ENCODE results near the gene SKA2.
"Not testable (repeated sequence)": the region's sequence is repeated elsewhere in the genome, so short reads cannot be mapped to it uniquely, and the experiment has no call there.

The SKA2 gene

DNA sequence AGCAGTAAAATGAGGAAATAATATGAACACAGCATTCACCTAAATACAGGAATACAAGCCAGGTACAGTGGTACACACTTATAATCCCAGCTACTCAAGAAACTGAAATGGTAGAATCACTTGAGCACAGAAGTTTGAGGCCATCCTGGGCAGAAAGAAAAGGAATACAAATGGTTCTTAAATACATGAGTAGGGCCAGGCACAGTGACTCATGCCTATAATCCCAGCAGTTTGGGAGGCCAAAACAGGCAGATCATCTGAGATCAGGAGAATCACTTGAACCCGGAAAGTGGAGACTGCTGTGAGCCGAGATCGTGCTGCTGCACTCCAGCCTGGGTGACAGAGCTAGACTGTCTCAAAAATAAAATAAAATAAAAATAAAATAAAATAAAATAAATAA lies 31.9 kb upstream of the SKA2 start:
- no peaks in the 10 kb centered on the region for H3K4me1 ChIP-seq (ENCODE audit: insufficient read depth, poor library complexity, severe bottlenecking)
- ATAC-seq (ENCODE audit: low read depth) (no peak), DNase-seq (ENCODE audit: low spot score) (no peak)
- H3K9me3 ChIP-seq (ENCODE audit: severe bottlenecking), result no peaks in the 10 kb centered on the region
- H3K27me3 ChIP-seq (ENCODE audit: insufficient read depth, poor library complexity, severe bottlenecking), result no peaks in the 10 kb centered on the region
- no peak overlapping the region for H3K27ac ChIP-seq (ENCODE audit: poor library complexity, severe bottlenecking)
- TF ChIP-seq, protein P1, sequence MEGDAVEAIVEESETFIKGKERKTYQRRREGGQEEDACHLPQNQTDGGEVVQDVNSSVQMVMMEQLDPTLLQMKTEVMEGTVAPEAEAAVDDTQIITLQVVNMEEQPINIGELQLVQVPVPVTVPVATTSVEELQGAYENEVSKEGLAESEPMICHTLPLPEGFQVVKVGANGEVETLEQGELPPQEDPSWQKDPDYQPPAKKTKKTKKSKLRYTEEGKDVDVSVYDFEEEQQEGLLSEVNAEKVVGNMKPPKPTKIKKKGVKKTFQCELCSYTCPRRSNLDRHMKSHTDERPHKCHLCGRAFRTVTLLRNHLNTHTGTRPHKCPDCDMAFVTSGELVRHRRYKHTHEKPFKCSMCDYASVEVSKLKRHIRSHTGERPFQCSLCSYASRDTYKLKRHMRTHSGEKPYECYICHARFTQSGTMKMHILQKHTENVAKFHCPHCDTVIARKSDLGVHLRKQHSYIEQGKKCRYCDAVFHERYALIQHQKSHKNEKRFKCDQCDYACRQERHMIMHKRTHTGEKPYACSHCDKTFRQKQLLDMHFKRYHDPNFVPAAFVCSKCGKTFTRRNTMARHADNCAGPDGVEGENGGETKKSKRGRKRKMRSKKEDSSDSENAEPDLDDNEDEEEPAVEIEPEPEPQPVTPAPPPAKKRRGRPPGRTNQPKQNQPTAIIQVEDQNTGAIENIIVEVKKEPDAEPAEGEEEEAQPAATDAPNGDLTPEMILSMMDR (IDR thresholded peaks at IDR 0.05; ENCODE audit: poor library complexity, severe bottlenecking), result no peak
- H3K4me3 ChIP-seq (ENCODE audit: severe bottlenecking), result no peak overlapping the region
- peaks cover 68% of the 10 kb centered on the region for H3K36me3 ChIP-seq (ENCODE audit: low read depth)

DNA sequence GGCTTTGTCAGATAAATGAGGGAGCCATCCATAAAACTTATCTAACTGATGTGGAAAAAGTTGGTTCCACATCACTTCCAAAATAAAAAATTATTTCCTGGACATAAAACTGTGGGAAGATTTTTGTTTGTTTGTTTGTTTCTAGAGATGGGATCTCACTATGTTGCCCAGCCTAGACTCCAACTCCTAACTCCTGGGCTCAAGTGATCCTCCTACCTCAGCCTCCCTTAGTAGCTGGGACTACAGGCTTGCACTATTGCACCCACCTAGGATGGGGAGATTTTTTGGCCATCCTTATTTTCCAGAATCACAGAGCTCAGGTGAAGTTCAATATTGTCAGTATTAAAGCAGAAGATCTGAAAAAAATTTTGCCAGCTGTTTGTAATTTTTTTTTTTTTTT lies 31.0 kb upstream of the SKA2 start:
- TF ChIP-seq, protein P1 (IDR thresholded peaks at IDR 0.05; ENCODE audit: poor library complexity, severe bottlenecking), result no peak
- ATAC-seq (ENCODE audit: low read depth), result no peak
- Histone ChIP-seq H3K4me3 (ENCODE audit: severe bottlenecking) (no peak overlapping the region), H3K4me1 (ENCODE audit: insufficient read depth, poor library complexity, severe bottlenecking) (no peaks in the 10 kb centered on the region), H3K27me3 (ENCODE audit: insufficient read depth, poor library complexity, severe bottlenecking) (no peaks in the 10 kb centered on the region), H3K36me3 (ENCODE audit: low read depth) (peaks cover 67% of the 10 kb centered on the region), H3K9me3 (ENCODE audit: severe bottlenecking) (no peaks in the 10 kb centered on the region), H3K27ac (ENCODE audit: poor library complexity, severe bottlenecking) (no peak overlapping the region)
- DNase-seq (ENCODE audit: low spot score), result no peak

DNA sequence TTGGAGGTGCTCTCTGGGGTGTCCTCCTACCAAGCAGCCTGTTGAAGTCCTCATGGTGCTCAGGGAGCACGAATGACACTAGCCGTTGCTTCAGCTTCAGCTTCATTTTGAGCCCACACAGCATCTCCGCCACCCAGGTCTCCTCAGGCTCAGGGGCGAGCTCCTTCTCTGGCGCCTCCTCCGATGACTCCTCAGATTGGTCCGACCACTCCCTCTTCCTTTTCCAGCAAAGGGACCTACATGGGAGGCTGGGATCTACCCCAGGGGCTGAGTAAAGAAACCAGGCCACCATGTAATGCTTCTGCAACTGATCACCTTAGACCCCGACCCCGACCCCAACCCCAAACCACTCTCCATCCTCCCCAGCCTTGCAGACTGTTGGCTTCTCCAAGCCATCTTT lies 26.5 kb upstream of the SKA2 start:
- ATAC-seq (ENCODE audit: low read depth), result no peak
- Histone ChIP-seq H3K27me3 (ENCODE audit: insufficient read depth, poor library complexity, severe bottlenecking) (no peaks in the 10 kb centered on the region), H3K9me3 (ENCODE audit: severe bottlenecking) (no peaks in the 10 kb centered on the region), H3K4me3 (ENCODE audit: severe bottlenecking) (no peak overlapping the region), H3K36me3 (ENCODE audit: low read depth) (peaks cover 30% of the 10 kb centered on the region), H3K27ac (ENCODE audit: poor library complexity, severe bottlenecking) (no peak overlapping the region), H3K4me1 (ENCODE audit: insufficient read depth, poor library complexity, severe bottlenecking) (no peaks in the 10 kb centered on the region)
- no peak for DNase-seq (ENCODE audit: low spot score)
- TF ChIP-seq, protein P1 (IDR thresholded peaks at IDR 0.05; ENCODE audit: poor library complexity, severe bottlenecking), result no peak

DNA sequence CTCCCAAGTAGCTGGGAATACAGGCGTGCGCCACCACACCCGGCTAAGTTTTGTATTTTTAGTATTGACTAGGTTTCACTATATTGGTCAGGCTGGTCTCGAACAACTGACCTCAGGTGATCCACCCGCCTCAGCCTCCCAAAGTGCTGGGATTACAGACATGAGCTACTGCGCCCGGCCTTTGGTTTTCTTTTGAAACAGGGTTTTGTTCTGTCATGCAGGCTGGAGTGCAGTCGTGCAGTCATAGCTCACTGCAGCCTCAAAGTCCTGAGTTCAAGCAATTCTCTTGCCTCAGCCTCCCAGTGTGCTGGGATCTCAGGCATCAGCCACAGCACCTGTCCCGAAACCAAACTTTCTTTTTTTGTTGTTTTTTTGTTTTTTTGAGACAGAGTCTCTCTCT lies 25.6 kb upstream of the SKA2 start:
- no peaks in the 10 kb centered on the region for H3K27me3 ChIP-seq (ENCODE audit: insufficient read depth, poor library complexity, severe bottlenecking)
- H3K4me1 ChIP-seq (ENCODE audit: insufficient read depth, poor library complexity, severe bottlenecking), result no peaks in the 10 kb centered on the region
- H3K9me3 ChIP-seq (ENCODE audit: severe bottlenecking), result no peaks in the 10 kb centered on the region
- TF ChIP-seq, protein P1 (IDR thresholded peaks at IDR 0.05; ENCODE audit: poor library complexity, severe bottlenecking), result no peak
- DNase-seq (ENCODE audit: low spot score) (no peak), ATAC-seq (ENCODE audit: low read depth) (no peak)
- peaks cover 22% of the 10 kb centered on the region for H3K36me3 ChIP-seq (ENCODE audit: low read depth)
- no peak overlapping the region for H3K27ac ChIP-seq (ENCODE audit: poor library complexity, severe bottlenecking)
- no peak overlapping the region for H3K4me3 ChIP-seq (ENCODE audit: severe bottlenecking)

DNA sequence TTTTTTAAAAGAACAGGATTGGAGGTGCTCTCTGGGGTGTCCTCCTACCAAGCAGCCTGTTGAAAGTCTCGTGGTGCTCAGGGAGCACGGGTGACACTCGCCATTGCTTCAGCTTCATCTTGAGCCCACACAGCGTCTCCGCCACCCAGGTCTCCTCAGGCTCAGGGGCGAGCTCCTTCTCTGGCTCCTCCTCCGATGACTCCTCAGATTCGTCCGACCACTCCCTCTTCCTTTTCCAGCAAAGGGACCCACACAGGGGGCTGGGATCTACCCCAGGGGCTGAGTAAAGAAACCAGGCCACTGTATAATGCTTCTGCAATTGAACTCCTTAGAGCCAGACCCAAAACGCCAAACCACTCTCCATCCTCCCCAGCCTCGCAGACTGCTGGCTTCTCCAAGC lies 24.6 kb upstream of the SKA2 start:
- not testable (repeated sequence) for ATAC-seq (ENCODE audit: low read depth)

More for the DNA sequence above, 24.6 kb upstream of the SKA2 start:
- H3K4me1 ChIP-seq (ENCODE audit: insufficient read depth, poor library complexity, severe bottlenecking); H3K27me3 ChIP-seq (ENCODE audit: insufficient read depth, poor library complexity, severe bottlenecking); H3K9me3 ChIP-seq (ENCODE audit: severe bottlenecking); DNase-seq (ENCODE audit: low spot score); H3K27ac ChIP-seq (ENCODE audit: poor library complexity, severe bottlenecking); H3K4me3 ChIP-seq (ENCODE audit: severe bottlenecking): not testable (repeated sequence)
- H3K36me3 ChIP-seq (ENCODE audit: low read depth), result peaks cover 19% of the 10 kb centered on the region
